Left kidney (tissue), 2 donors: ENCODE data around the gene TAF1A. TPM values are rescaled to one million over a fixed set of nuclear protein-coding genes. Genes with fewer than 3 reads are reported as not detected.

Experiments used
- DNase-seq: peaks from one replicate; pipeline ENCODE4 v3.0.0-alpha.2; 2013
- polyA plus RNA-seq: library from polyadenylated mRNA; unstranded; fragments of 120-200 nt; gene quantifications from one replicate; pipeline ENCODE4 v1.2.1, GENCODE V29; 2013; ENCODE audit not compliant: insufficient read length

TAF1A gene
- polyA plus RNA-seq, 1 donor = 17.3 TPM

DNA sequence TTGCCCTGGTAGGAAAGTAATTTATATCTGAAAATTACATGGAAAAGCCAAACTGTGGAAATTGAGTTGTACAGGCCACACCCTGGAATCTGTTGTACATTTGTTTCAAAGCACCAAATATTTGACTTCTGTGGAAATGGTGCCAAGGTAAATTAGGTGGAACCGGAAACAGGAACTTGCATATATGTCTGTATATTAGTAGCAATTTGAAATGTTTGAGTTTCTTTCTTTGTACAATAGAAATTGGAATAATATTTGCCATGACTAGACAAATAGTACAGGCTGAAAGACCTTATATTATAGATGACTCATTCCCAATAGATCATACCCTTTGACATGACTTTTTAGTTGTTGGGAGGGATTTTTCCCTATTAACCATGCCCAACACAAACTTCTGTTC, 10.5 kb upstream of the TAF1A start:
- no peak for DNase-seq

DNA sequence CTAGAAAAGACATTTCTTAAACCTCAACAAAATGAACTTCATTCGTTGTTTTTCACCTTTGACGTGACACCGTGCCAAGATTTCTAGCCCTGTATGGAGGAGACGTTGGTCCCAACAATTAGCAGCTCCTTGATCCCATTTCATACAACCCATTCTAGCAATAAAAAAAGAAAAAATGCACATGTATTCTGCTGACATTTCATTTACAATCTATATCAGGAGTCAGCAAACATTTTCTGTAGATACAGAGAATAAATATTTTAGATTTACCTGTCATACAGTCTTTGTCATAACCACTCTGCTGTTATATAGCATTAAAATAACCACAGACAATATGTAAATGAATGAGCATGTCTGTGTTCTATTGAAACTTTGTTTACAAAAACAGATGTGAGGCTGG, 7.0 kb upstream of the TAF1A start:
- no peak for DNase-seq

DNA sequence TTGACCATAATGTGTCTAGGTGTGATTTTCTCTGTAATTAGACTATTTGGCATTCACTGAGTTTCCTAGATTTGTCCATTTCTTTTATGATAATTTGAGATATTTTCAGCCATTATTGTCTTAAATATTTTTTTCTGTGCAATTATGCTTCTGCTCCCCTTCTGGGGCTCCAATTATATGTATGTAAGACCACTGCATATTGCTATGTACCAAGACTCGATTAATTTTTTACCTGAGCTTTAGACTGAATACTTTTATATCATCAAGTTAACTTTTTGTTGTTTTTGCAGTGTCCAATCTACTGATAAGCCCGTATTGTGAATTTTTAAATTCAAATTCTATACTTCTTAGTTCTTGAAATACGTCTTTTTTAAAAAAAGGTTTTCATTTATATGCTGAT, 5.1 kb upstream of the TAF1A start:
- no peak for DNase-seq

GRCh38 chr1:222592171-222592570, 2.4 kb upstream of the TAF1A start:
- DNase-seq = no peak

DNA sequence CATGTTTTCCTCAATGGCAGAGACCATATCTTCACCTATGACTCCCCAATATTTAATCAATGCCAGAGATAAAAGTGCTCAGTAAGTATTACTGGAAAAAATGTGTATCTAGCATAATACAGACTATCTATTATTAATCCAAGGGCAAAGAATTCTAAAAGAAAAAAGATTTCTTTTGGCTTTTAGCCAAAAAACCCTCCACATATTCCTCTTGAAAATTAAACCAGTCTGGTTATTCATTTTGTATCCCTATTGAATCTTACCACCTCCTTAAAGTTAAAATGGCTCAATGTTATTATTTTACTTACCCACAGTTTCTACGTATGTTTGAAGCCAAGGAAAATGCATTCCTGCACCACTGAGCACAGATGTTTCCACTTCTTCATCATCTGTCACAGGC, 1.6 kb downstream of the TAF1A start:
- DNase-seq = no peak

- DNase-seq = no peak
Measured at GRCh38 chr1:222586842-222587241, 2.9 kb downstream of the TAF1A start.

- no peak for DNase-seq
Measured at GRCh38 chr1:222583079-222583478, 6.7 kb downstream of the TAF1A start.

DNA sequence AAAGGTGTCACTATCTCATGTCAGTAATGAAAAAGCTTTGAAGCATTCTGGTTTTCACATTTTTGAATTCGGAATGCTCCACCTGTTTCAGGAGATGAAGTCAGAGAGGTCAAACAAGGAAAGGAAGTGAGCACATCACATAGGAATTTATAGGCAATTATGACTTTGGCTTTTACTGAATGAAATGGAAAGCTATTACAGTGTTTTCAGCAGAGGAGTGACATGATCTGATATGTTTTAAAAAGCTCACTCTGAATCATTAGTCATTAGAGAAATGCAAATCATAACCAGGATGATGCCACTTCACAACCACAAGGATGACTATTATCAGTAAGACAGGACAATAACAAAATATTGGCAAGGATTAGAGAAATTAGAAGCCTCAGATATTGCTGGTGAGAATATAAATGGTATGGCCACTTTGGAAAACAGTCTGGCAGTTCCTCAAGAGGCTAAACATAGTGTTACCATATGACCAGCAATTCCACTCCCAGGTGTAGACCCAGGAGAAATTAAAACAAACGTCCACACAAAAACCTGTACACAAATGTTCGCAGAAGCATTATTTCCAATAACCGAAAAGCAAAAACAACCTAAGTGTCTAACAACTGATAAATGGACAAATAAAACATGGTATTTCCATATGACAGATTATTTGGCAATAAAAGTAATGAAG, 7.5 kb downstream of the TAF1A start:
- no peak for DNase-seq

DNA sequence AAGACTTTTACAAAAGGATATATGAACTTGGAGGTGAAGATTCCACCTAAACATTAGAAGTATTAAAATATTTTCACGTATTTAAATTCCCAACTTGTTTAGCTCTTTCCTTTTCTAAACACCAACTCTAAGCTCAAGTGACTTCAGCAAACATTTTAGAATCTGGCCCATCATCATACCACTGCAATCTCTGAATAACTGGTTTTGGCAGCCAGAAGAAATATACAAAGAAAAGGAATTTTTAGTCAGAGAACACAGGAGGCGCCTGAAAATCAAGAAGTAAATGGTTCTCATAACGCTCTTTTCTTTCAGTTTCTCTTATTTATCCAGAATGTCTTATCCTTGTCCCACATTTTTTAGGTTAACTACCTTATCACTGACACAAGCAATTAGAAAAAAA, 10.4 kb downstream of the TAF1A start:
- DNase-seq = no peak

DNA sequence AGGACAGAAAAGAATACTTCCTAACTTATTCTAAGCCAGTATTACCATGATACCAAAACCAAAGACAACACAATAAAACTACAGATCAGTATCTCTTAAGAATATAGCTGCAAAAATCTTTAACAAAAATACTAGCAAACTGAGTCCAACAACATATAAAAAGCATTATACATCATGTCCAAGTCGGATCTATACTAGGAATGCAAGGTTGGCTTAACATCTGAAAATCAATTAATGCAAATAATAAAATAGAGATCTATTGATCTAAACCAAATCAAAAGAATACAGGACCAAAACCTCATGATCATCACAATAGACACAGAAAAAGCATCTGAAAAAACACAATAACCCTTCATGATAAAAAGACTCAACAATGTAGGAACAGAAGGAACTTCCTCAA, 18.9 kb downstream of the TAF1A start:
- no peak for DNase-seq

GRCh38 chr1:222561656-222562055, 28.1 kb downstream of the TAF1A start:
- no peak for DNase-seq

- no peak for DNase-seq
Measured at GRCh38 chr1:222557574-222557973, 32.2 kb downstream of the TAF1A start.

- no peak for DNase-seq
Measured at GRCh38 chr1:222557148-222557547, 32.6 kb downstream of the TAF1A start.

DNA sequence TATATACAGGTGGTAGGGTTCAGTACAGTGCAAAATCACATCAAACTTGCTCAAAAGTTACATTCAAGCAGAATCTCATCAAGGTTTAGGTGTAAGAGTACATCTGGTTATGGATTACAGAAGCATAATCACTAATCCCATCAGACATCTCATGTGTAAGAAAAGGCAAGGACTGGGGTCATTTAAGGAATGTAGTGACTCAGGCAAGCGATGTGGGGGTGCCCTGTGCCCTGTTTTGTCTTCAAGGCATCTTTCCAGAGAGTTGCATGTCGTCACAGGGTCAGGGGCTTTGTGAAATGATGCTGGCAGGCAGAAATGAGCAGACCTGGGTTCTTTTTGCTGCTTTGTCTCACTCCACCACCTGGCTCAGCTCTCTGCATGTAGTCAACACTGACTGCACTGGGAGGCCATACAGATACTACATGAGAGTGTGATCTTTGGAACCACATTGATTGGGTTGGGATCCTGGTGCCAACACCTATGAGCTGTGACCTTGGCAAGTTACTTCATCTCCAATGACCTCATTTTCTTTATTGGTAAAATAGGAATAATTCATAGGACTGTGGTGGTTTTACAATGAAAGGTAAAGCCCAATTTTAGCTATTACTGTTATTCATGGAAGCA, 33.6 kb downstream of the TAF1A start:
- no peak for DNase-seq

GRCh38 chr1:222554177-222554576, 35.6 kb downstream of the TAF1A start:
- no peak for DNase-seq

GRCh38 chr1:222552882-222553281, 36.9 kb downstream of the TAF1A start:
- DNase-seq = no peak

GRCh38 chr1:222547944-222548671, 41.6 kb downstream of the TAF1A start, which contains the start of gene HHIPL2:
TSS of gene HHIPL2 (minus strand) at chr1:222548104. CDS start at chr1:222548044, 60 bp downstream.
- no peak for DNase-seq

DNA sequence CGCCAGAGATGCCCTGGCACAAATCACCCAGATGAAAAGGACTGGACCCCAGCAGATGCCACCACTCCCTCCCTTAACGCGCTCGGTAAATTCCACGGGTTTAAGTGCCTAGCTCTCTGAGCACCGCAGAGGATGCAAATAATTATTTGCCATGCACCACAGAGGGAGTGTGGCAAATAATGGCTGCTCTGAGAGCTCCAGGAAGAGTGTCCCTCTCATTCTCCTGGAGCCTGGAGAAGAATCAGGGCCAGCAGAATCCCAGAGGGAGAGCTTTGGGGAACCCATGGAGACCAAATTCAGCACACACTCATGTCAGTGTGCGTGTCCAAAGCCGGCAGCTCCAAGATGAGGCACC, 42.5 kb downstream of the TAF1A start:
- DNase-seq = no peak

DNA sequence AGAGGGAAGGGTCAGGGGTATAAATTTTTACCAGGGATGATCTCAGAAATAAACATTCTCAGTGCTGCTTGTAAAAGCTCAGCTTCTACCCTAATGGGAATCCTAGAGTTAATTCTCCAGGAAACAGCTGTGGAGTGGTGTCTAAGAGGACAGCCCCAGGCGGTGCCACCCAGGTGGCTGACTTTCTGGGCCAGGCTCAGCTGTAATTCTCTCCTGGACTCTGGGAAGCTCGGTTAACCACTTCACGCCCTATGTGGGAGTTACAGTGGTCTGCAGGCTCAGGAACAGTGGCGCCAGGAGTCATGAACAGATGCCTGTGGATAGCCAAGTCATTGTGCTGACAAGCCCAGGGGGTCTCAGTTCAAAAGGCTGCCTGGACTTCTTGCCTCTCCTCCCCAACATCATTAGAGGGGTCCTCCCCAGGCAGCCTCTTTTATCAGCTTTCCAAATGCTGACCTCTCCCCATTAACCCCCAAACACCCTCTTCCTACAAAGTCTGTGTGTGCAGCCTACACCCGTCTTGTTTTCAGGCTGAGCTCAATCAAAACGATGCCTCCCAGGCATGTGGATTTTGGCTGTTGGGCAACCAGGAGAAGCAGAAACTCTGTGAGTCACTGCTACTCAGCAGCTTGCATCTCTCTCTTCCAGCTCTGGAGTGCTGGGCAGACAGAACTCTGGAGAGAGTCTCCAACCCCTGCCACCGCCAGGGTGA, 43.0 kb downstream of the TAF1A start:
- DNase-seq = peak; percentile 40

DNA sequence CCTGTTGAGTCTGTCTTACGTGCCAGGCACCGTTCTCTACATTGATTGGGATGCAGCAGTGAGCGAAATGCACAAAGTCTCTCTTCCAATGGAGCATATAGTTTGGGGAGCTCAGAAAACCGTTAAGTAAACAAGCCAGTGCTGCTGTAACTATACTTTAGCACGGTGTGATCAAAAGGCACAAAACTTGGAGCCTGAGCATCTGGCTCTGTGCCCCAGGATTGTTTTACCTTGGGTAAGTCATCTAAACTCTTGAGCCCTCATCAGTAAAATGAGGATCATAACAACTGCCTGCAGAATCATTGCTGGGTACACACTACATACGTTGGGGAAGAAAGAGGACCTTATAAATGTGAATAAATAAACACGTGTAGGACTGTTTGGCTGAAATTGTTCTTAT, 43.6 kb downstream of the TAF1A start:
- no peak for DNase-seq

GRCh38 chr1:222543817-222544216, 45.9 kb downstream of the TAF1A start:
- DNase-seq = no peak

DNA sequence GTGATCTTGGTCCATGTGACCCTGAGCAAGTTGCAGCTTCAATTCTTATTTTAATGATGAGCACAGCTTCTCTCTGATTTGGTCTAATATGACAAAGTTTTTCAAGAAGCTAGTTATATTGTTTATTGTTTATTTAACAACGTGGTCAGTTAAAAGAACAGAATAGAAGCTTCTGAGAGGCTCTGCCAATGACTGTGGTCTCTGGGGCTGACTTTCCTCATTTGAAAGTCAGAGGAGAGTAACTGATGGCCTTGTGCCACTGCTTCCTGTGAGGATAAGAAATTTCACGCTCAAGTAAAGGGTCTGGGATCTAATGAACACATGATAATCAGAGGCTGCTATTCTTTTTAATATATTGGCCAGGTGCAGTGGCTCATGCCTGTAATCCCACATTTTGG, 49.1 kb downstream of the TAF1A start:
- no peak for DNase-seq
